Astrocyte of the cerebellum (primary cell): ENCODE data around the gene CACNA1H.
A peak's percentile ranks its signal among the peaks of the same experiment; 100 is the strongest.

Experiments
- DNase-seq: peaks from one replicate; pipeline ENCODE4 v3.0.0-alpha.2; 2011; ENCODE audit warnings: low read depth
- H3K4me3 ChIP-seq: 2 replicates; pipeline ENCODE4 v1.5.1; 2011; ENCODE audit warnings: mild to moderate bottlenecking, low read depth, low read length, moderate library complexity
- in situ Hi-C: cut with HindIII; loops from 2 replicates; pipeline ENCODE4 v1.10.0; 2017; ENCODE audit warnings: low sequenced_read_pairs
- TF ChIP-seq, protein P1 (sequence below): IDR thresholded peaks from 2 replicates; pipeline ENCODE4 v1.5.1; 2012; ENCODE audit warnings: low read length, low read depth, moderate library complexity, mild to moderate bottlenecking; ENCODE audit errors: missing control alignments

The CACNA1H gene

DNA sequence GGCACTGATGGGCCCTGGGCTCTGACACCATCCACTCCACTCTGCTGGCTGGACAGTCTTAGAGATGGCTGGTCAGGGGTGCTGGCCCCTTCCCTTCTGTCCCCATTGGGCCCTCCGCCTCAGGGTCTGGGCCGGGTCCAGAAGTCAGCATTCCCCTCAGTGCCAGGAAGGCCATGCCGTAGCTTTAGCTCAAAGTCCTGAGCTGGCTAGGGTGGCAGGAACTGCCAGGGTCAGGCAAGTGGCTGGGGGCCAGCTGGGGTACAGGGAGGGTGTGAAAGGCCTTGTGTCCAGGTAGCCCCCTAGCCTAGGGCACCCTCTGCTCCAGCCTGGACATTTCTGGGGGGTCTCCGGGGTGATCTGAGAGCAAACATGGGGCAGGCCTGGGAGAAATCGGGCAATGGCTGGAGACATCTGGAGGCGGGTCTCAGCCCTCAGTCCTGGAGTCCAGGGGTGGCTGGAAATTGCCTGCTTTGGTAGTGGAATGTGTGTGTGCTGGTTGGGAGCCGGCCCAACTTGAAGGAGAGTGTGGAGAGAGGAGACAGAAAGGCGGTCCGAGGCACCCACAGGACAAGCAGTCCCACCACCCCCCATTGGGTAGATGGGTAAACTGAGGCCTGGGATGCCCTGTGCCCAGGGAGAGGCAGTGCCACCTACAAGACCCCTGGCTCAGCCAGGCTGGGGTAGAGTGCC lies 39.6 kb downstream of the CACNA1H start:
- in situ Hi-C loops: no loop called here
- TF ChIP-seq, protein P1, sequence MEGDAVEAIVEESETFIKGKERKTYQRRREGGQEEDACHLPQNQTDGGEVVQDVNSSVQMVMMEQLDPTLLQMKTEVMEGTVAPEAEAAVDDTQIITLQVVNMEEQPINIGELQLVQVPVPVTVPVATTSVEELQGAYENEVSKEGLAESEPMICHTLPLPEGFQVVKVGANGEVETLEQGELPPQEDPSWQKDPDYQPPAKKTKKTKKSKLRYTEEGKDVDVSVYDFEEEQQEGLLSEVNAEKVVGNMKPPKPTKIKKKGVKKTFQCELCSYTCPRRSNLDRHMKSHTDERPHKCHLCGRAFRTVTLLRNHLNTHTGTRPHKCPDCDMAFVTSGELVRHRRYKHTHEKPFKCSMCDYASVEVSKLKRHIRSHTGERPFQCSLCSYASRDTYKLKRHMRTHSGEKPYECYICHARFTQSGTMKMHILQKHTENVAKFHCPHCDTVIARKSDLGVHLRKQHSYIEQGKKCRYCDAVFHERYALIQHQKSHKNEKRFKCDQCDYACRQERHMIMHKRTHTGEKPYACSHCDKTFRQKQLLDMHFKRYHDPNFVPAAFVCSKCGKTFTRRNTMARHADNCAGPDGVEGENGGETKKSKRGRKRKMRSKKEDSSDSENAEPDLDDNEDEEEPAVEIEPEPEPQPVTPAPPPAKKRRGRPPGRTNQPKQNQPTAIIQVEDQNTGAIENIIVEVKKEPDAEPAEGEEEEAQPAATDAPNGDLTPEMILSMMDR: no peak
- H3K4me3 ChIP-seq: no peak overlapping the region
- no peak for DNase-seq

DNA sequence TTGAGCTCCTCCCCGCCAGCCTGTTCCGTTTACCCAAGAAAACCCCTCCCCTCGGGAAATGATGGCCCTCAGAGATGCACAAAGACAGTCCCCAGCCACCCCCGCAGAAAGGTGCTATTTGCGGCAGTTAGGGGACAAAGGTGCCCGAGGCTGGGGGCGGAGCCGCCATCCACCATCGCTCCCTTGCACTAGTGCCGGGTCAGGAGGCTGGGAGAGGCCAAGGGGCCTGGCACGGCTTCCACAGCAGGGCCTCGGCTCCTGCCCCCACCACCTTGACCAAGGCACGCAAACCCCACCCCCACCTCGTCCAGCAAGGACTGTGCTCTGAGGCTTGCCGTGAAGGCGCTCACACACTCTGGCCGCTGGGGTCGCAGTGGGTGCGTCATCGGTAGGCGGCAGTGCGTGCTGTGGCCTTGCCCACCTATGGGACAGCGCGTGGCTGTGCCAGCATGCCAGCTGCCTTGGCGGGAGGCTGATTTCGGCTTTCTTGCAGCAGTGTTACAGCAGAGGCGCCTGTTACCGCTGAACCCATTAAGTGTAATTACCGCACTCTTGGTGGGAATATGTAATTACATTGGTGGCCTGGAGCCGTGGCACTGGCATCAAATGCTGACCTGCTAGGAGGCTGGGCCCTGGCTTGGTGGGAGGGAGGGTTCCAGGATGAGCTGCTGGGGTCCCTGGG lies 40.4 kb downstream of the CACNA1H start:
- no peak overlapping the region for H3K4me3 ChIP-seq
- in situ Hi-C loops: no loop called here
- TF ChIP-seq, protein P1: no peak
- no peak for DNase-seq

DNA sequence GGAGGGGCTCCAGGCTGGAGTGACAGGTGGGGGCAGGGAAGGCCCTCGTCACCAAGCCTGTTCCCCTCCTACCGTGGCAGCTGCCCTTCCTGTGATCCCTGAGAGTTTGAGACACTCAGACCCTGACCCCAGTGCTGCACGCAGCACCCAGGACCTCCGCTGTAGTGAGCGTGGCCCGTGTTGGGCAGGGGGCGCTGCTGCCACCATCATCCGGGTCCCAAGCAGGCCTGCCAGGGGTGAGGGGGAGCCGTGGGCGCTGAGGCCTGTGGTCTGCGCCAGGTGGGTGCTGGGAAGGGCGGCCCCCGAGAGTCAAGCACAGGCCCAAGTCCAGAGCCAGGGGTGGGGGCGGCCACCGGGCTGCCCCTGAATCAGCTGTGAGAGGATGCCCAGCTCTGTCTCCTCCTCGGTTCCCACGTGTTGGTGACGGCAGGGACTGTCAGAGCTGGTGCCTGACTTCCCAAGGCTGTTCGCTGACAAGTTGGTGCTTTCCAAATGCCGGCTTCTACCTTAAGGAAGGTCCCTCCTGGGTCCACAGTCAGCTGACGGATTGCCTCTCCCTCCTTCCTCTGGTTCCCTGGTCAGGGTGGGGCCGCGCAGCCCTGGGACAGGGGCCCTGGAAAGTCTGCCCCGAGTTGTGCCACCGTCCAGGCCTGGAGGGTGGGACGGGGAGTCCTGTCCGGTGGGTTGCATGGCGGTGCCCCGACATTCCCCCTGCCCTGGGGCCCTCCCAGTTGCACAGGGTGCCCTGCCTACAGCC lies 41.1 kb downstream of the CACNA1H start:
- in situ Hi-C loops: no loop called here
- no peak for DNase-seq
- TF ChIP-seq, protein P1: no peak
- no peak overlapping the region for H3K4me3 ChIP-seq

DNA sequence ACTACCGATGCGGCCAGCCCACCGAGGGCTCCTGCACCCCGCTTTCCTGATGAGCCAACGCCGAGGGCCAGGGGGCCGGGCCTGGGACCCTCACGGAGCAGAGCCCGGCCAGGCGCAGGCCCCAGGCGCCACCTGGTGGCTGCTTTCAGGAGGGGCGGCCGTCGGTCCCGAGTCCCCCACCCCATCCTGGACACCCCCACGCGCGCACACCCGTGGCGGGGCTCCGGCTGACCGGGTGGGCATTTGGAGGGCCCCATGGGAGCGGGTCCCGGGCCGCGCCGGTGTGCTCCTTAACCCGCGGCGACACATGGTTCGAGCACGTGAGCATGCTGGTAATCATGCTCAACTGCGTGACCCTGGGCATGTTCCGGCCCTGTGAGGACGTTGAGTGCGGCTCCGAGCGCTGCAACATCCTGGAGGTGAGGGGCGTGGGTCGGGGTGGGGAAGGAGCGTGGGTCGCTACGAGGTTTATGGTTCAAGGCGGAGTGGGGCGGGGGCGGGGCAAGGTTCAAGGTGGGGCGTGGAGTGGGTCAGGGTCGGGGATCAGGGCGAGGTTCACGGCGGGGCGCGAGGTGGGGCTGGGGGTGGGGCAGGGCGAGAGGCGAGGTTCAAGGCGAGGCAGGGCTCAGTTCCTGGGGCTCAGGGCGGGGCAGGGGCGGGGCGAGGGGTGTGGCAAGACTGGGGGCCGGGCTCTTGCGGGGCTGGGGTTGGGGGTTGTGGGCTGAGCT lies 41.9 kb downstream of the CACNA1H start:
- in situ Hi-C loops: no loop called here
- H3K4me3 ChIP-seq: no peak overlapping the region
- TF ChIP-seq, protein P1: peak; percentile 61
- no peak for DNase-seq

DNA sequence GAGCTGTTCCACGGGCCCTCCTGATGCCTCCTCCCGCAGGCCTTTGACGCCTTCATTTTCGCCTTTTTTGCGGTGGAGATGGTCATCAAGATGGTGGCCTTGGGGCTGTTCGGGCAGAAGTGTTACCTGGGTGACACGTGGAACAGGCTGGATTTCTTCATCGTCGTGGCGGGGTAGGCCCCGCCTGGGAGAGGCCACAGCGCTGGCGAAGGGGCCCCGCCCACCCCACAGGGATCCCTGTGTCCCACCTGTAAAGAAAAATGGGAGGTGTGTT lies 42.4 kb downstream of the CACNA1H start:
- no peak overlapping the region for H3K4me3 ChIP-seq
- in situ Hi-C loops: no loop called here
- TF ChIP-seq, protein P1: no peak
- DNase-seq: no peak

DNA sequence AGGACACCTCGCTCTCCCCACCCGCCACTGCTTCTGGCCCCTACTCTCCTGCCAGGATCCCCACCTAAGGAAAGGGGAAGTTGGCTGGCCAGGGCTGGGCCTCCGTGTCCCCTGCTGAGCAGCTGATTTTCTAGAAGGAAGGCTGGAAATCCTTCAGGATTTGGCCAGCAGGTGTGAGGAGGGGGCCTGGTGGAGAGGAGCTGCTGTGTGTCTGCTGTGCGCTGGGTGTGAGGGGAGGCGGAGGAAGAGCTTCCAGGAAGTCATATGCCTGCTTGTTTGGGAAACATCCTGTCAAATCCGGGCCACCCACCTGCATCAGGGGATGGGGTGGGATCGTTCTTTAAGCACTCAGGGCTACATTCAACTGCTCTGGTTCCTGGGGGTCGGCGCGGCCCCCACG lies 43.6 kb downstream of the CACNA1H start:
- TF ChIP-seq, protein P1: no peak
- no peak for DNase-seq
- no peak overlapping the region for H3K4me3 ChIP-seq
- in situ Hi-C loops: no loop called here
